Ecto neural progenitor cell (in vitro differentiated cells): ENCODE measurements around the gene TRAPPC1.
A peak's percentile ranks its signal among the peaks of the same experiment; 100 is the strongest.

Experiments
- DNase-seq: peaks from one replicate; pipeline ENCODE4 v3.0.0-alpha.2; 2018; ENCODE audit warnings: low spot score

The TRAPPC1 gene

DNA sequence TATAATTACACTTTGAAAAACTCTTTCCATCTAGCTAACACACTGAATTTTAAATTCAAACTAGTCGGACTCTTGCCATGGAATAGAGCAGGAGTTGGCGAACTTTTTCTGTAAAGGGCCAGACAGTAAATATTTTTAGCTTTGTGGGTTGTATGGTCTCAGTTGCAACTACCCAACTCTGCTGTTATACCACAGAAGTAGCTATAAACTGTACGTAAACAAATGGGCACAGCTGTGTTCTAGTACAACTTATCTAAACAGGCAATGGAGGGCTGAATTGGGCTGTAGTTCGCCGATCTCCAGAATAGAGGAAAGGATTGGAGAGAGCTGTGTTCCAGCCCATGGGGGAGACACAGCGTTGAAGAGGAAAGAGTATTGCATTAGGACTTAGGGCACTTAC lies 9.0 kb upstream of the TRAPPC1 start:
- DNase-seq, result no peak

DNA sequence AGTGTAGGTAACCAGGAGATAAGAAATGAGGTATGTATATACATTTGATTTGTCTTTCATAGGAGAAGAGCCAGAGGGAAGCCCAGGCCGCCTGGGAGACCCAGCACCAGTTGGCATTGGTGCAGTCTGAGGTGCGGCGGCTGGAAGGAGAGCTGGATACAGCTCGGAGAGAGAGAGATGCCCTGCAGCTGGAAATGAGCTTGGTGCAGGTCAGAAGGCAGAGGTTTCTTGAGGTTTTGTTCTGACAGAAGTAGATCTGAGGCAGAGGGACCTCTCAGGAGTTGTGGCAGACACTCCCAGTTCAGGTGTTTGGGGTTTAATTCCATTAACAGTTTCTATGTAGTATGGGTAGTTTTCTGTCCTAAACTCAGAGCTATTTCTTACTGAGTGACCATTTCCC lies 8.3 kb upstream of the TRAPPC1 start:
- no peak for DNase-seq

DNA sequence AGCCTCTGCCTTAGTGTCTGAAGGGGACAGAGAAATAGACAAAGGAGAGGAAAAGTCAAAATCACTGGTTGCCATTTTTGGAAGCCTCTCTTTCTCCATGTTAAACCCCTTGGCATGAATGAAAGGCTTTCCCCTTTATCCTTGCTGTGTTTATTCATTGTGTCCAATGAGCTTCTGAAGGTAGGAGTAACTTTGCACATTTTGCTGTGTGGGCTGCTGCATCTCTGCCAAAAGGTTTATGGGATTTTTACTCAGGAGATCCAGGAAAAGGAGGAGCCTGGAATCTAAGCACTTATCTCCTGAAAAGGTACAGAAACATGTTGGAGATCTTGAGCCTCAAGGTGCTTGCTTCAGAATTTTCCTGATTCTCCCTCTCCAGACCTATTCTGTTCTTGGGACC lies 4.1 kb upstream of the TRAPPC1 start:
- DNase-seq, result no peak

DNA sequence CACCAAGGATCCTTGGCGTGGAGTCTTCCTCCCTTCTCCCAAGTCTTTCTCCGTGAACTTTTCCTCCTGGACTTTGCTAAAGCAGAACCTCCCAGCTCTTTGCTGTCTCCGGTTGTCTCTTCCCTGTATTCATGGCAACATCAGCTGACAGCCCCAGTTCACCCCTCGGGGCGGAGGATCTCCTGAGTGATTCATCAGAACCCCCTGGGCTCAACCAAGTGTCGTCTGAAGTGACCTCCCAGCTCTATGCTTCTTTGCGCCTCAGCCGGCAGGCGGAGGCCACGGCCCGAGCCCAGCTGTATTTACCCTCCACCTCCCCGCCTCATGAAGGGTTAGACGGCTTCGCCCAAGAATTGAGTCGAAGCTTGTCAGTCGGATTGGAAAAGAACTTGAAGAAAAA lies 1.2 kb upstream of the TRAPPC1 start:
- DNase-seq, result peak; percentile 77

DNA sequence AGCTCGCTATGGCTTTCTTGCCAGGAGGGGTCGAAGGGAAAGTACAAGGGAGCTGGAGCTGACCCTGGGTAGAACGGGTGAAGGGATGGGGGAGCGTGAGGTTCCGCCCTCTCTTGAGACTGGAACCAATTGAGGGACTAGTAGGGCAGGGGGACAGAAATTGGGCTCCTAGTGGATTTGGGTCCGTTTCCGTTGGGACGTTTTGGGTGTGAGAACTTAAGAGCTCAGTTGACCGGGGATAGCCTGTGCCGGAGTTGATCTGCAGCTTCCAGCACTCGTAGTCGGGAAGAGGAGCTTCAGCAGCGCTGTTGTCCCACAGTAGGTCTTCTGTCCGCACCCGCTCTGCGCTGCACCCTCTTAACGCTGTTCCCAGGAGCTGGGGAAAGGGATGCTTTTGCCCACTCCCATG lies 741 bp upstream of the TRAPPC1 start:
- DNase-seq, result no peak

DNA sequence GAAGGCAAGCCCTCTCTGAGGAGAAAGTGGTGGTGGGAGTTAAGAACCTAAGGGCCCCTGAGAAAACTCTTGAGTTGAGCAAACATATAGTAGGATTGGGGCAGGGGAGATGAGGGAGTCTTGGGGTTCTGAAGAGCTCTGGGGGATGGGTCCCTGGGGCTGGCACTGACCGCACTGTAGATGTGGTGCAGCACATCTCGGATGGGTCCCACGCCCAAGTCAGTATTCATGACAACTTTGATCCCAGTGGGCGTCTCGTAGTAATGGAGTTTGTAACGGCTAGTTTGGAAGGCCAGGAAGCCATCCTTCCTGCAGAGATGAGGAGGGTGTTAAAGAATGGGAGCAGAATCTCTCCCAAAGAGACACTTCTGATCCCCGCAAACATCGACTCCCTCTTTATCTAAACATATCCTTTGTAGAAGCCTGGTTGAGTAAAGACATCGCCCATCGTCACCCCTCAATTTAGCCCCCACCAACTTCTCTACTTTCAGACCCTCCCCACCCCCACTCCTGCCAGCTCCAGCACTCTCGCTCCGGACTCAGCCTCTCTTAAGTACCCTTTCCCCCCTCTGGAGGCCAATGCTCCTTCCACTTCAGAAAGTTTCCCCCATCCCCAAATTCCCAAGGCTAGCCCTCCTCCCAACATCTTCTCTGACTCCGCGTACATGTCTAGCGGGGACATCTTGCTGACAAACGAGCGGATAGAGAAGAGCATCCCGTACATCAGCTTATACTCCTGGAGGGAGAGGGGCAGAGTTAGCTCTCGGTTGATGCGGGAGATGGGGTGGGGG lies 710 bp downstream of the TRAPPC1 start:
- DNase-seq, result no peak

DNA sequence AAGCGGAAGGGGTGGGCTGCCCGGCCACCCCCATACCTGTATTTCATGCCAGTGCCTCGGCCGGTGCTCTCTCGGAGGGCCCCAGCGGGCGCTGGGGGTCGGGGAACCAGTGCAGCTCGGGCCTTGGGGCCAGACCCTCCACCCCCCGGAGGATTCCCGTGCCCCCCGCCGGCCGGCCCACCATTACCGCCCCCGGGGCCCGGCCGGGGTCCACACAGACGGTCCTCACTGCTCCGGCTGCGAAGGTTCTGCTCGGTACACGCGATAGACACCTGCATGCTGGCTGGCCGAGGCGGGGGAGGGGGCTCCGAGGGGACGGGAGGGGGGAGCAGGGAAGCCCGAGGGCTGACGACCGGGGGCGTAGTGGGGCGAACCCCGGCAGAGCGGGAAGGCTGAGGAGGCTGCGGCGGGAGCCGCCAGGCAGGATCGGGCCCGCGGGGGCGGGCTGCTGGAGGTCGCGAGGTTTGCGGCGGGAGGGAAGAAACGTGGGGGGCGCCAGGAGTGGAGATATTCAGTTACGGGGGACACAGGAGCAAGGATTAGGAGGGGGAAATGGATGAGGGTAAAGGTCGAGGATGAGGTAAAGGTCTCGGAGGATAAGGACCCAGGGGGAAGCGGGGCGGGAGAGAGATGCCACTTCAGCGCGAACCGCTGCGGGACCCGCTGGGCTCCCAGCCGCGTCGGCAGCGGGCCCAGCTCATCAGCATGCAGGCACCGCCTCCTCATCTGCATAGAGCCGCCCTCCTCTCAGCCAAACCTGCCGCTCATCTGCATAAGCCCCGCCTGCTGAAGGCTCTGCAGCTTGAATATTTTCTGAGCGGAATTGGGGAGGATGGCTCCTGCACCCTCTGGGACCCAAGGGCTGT lies 2.4 kb downstream of the TRAPPC1 start, which contains the start of gene KCNAB3:
Gene KCNAB3, minus strand, starts transcription at position 699 of the 866 bp plus-strand sequence. Its CDS starts 421 bp downstream, at position 278.
- DNase-seq, result peak; percentile 92

DNA sequence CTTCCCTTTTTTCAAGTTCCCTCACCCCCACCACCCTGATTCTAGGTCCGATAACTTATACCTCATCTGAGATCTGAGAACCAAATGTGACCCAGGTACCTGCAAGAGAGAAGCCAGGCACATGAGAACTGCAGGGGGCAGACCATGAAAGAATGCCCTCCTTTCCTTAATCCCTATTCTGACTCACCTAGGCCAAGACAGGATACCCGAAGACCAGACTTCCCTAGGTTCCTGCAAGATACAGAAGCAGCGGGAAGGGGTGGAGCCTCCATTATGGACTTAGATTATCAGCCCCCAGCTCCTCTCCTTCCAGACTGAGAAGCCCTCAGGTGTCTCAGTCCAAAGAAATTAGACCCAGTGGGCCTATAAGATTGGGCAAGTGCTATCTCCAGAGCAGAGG lies 4.2 kb downstream of the TRAPPC1 start:
- DNase-seq, result no peak

DNA sequence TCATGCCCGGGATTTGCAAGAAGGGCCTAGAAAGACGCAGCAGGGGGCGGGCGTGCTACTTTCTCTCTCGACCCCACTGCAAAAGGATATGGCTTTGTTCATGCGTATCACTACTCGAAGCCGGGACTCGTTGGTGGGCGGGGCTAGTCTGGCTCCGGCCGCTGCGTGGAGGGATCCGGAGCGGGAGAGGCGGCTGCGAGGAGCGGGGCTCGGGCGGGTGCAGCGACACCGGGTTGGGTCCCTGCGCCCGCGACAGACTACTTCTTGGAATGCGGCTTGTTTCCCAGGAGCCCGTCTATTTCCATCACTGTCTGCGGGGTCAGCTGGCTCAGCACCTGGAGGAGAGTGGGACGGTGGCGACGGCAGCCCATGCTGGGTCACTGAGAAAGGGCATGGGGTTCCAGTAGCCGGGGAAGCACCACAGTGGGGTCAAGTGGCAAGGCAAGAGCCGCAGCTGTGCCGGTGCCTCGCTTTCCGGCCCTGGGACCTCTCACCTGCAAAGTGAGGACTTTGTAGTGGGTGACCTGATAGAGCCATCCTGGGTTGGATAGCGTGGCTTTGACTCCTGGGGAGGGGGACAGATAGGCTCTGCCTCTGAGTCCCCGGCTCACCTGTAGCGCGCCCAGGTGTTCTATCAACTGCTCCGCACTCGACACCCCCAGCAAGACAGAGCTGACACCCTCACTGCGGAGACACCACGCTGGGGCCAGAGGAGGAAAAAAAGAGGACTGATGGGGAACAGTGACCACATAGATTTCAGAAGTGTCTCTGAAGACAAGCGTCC lies 8.7 kb downstream of the TRAPPC1 start:
- DNase-seq, result peak; percentile 93

DNA sequence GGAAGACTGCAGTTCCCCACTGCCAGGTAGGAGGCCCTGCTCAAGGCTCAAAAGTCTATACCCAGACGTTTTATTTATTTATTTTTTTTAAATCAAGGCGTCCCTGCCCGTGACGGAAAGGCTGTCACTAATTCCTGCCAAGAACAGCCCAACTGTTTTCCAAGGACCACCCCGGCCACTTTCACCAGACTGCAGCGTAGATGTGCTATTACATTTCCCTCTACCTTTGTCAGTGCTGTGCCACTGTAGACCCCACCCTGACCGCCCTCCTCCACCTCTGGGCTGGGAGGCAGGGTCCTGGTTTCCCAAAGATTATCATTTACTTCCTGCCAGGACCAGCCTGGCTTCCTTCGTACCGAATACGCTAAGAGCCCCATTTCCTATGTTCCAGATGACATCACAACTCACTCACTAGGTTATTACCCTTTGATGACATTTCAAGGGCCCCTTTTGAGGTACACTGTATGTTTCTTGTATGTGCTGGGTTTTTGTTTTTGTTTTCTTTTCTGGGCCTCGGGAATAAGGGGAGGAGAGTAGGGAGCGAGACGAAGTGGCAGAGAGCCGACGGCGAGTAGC lies 9.4 kb downstream of the TRAPPC1 start:
- DNase-seq, result no peak

DNA sequence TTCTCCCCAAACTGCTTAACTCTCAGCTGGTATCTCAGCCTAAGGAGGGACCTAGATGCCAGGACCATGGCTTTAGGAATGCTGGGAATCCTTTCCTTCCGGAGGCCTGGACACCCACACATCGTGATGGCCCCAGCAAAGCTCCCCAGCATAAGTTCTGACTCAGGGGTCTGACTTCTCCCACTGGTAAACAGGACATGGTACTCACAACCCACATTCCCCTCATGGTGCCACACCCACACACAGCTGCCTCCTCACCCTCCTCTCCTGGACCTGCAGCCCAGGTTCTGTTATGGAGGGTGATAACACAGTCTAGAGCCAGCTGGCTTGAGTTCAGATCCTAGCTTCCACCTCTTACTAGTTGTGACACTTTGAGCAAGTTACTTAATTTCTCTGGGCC lies 14.9 kb downstream of the TRAPPC1 start:
- DNase-seq, result no peak

DNA sequence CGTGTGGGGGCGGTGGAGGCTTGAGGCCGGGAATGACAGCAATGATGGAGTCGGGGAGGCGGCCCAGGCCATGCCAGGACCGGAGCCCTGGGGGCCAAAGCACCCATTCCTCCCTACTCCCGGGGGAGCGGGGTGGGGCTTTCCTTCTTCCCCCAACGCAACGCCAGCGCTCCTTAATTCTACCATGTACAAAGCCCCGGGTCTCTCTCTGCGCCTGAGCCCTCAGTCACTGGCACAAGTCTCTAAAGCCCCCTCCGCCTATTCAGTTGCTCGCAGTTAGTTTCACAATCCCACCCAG lies 15.4 kb downstream of the TRAPPC1 start:
- no peak for DNase-seq

DNA sequence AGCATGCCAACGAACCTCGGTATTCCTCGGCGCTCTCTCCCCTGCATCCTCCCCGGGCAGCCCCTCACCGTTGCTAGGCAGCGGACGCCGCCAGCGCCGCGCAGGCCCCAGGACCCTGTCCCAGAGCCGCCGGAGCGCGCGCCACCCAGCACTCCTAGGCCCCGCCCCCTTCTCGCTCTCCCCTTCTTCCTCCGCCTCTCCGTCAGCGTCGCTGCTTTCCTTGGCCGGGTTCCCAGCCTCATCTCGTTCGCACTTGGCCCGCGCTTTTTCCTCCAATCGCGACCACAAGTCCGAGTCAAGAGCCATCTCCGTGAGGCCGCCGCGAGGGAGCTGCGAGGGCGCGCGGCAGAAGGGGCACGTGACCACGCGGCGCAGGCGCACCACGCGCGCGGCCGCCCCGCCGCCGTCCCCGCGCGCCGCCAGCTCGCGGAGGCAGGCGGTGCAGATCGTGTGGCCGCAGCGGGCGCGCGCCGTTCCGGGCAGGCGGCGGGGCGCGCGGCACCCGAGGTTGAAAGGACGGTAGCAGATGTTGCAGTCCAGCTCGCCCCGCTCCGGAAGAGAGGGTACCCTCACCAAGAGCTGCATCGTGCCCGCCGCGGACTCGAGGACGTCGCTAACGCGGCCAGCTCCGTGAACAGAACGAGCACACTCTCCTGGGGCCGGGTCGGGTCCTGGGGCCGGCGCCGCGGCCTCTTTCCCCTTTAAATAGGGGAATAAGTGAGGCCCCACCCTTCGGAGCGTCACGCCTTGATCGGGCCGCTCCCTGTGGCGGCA lies 15.9 kb downstream of the TRAPPC1 start, which contains the start of gene RNF227:
Gene RNF227, minus strand, starts transcription at position 679 of the 774 bp plus-strand sequence. Its CDS starts 94 bp downstream, at position 585.
- peak; percentile 95 for DNase-seq

DNA sequence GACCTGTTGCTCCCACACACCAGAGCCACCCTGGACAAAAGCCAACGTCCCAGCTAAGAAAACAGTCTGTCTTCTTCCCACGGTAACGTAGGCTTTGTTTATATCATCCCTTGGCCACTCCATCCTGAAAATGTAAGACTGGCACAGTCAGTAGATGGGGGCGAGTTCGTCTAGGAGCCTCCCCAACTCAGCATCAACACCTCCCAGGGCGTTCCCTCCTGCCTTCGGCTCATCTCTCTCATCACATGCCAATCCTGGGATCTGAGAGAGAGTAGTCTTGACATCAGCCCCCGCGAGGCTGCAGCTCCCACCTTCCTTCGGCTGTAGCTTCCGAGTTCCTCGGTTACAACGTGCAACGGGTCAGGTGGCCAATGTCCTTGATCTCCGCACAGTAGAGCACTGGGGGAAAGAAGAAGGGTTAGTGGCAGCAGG lies 16.6 kb downstream of the TRAPPC1 start:
- no peak for DNase-seq

DNA sequence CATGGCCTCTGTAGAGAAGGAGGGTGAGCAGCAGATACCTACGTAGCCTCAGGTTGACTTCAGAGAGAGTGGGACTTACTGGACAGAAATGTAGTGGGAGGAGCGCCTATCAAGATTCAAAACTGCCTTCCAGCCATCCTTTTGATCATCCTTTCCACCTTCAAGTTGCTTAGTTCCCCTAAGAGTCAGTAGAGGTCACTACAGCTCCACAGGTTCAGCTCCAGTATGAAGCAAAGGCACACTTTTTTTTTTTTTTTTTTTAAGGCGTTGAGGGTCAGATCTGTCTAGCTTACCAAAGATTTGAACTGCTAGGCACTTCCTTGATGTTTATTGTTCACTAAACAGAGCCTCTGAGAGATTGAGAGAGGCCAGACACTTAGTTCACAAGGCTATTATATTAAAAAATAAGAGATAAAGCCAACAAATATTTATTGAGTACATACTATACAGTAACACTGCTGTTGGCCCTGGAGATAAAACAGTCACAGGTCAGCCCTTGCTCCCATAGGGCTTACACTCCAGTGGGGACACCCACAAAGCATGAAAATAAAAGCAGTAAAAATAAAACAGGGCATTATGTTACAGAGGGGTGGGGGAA lies 18.7 kb downstream of the TRAPPC1 start:
- DNase-seq, result no peak

DNA sequence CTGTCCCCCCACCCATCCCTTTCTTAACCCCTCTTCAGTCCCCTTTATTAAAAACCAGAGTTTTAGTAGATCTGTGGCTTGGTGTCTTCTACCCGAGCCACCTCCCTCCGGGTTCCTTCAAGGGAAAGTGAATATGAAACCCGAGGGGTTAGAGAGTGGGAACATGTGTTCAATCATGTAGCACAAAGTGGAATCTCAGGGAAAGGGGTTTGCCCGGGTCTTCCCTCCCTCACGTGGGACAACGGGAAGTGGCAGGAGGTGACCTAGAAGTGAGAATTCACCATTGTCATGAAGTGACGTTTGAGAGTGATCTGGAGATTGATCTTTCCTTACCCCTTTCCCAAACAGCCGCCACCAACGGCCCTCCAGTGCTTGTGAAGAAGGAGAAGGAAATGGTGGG lies 20.6 kb downstream of the TRAPPC1 start:
- no peak for DNase-seq

DNA sequence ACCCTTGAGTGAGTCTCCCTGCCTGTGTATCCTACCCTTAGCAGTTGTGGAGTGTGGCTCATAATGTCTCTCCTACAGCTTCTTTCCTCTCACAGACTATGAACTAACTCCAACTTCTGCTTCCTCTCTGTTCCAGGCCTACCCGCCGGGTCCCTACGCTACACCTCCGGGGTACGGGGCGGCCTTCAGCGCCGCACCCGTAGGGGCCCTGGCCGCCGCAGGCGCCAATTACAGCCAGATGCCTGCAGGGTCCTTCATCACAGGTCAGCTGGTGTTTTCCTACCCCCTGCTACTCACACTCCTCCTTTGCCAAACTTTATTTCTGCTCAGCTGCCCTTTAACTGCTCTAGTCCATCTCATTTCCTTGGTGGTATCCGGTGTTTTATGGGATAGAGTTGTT lies 21.0 kb downstream of the TRAPPC1 start:
- DNase-seq, result no peak

DNA sequence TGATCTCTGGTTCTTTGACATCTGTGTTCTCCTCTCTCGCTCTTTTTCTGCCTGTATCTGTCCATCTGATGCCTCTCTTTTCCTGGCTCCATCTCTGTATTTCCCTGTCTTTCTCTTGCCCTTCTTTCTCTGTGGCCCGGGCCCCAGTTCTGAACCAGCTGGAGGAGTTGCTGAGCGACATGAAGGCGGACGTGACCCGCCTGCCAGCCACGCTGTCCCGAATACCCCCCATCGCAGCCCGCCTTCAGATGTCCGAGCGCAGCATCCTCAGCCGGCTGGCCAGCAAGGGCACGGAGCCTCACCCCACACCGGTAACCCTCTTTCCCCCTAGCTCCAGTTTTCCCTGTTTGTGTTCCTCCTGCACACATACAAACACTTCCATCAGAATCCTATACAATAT lies 21.5 kb downstream of the TRAPPC1 start:
- no peak for DNase-seq

DNA sequence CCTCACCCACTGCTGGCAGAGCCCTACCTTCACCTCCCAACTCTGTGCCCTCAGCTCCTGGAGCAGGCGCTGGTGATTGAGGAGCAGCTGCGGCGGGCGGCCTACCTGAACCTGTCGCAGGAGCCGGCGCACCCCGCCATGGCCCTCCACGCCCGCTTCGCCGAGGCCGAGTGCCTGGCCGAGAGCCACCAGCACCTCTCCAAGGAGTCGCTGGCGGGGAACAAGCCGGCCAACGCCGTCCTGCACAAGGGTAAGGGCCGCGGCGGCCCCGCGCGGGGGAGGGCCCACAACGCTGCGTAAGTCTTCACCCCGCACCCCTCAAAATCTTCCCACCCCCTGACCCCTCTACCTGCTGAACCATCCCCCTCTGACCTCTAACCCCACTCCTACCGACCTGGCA lies 22.7 kb downstream of the TRAPPC1 start:
- DNase-seq, result no peak

DNA sequence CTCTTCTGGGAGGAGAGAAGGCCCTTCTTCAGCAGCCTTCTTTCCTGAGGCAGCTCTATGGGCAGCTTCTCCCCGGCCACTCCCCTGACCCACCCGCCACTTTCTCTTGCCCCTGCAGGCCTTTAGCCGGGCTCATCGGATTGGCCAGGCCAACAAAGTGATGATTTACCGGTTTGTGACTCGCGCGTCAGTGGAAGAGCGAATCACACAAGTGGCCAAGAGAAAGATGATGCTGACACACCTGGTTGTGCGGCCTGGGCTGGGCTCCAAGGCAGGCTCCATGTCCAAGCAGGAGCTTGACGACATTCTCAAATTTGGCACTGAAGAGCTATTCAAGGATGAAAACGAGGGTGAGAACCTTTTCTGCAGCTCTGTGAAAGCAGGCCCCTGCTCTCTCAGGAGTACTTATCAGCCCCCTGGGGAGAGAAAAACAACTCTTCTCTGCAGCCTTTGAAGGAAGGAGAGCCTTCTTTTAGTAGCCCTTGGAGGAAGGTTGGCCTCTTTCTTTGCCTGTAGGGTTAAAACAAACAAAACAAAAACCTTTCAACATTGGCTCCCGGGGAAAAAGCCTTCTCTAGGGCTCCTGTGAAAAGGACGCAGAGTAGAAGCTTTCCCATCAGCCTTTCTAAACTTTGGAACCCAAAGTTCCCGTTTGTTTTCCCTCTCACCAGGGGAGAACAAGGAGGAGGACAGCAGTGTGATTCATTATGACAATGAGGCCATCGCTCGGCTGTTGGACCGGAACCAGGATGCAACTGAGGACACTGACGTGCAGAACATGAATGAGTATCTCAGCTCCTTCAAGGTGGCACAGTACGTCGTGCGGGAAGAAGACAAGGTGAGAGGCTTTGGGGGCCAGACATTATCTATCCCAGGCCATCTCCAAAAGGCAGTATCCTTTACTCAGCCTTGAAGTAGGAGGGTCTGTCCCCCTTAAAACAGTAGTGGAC lies 28.3 kb downstream of the TRAPPC1 start:
- no peak for DNase-seq
